HUES48 (cell line): Measurements from ENCODE around the gene CD2.

Source experiments
- H3K27ac ChIP-seq: one replicate; pipeline ENCODE4 v1.7.0; 2013; ENCODE audit warnings: low read depth, low read length, inconsistent platforms
- H3K27me3 ChIP-seq: 2 replicates; pipeline ENCODE4 v1.6.1; 2013; ENCODE audit warnings: mild to moderate bottlenecking, low read length; ENCODE audit not compliant: control insufficient read depth, insufficient read depth
- H3K36me3 ChIP-seq: 2 replicates; pipeline ENCODE4 v1.6.1; 2013; ENCODE audit warnings: low read length; ENCODE audit not compliant: control insufficient read depth, insufficient read depth
- H3K4me1 ChIP-seq: 2 replicates; pipeline ENCODE4 v1.6.1; 2013; ENCODE audit warnings: mild to moderate bottlenecking, low read length; ENCODE audit not compliant: control insufficient read depth, insufficient read depth
- H3K4me3 ChIP-seq: 2 replicates; pipeline ENCODE4 v1.5.1; 2013; ENCODE audit warnings: mild to moderate bottlenecking, low read depth, low read length
- H3K9ac ChIP-seq: 2 replicates; pipeline ENCODE4 v1.6.1; 2013; ENCODE audit warnings: mild to moderate bottlenecking, low read depth, low read length, moderate library complexity
- H3K9me3 ChIP-seq: 2 replicates; pipeline ENCODE4 v1.6.1; 2013; ENCODE audit warnings: low read length; ENCODE audit not compliant: control insufficient read depth, insufficient read depth

CD2 gene

GRCh38 chr1:116808848-116809508, 54.7 kb downstream of the CD2 start:
- Histone ChIP-seq H3K4me3 (no peak overlapping the region), H3K9ac (no peak overlapping the region), H3K4me1 (peaks cover 17% of the 10 kb centered on the region), H3K9me3 (no peaks in the 10 kb centered on the region), H3K36me3 (no peaks in the 10 kb centered on the region), H3K27ac (no peak overlapping the region), H3K27me3 (no peaks in the 10 kb centered on the region)

GRCh38 chr1:116811321-116811720, 57.1 kb downstream of the CD2 start:
- Histone ChIP-seq H3K27ac (no peak overlapping the region), H3K4me3 (no peak overlapping the region), H3K9me3 (no peaks in the 10 kb centered on the region), H3K4me1 (peaks cover 17% of the 10 kb centered on the region), H3K36me3 (no peaks in the 10 kb centered on the region), H3K27me3 (no peaks in the 10 kb centered on the region), H3K9ac (no peak overlapping the region)

GRCh38 chr1:116814926-116815723, 60.9 kb downstream of the CD2 start:
- Histone ChIP-seq H3K27me3 (no peaks in the 10 kb centered on the region), H3K4me1 (no peaks in the 10 kb centered on the region), H3K36me3 (no peaks in the 10 kb centered on the region), H3K9me3 (no peaks in the 10 kb centered on the region), H3K9ac (no peak overlapping the region), H3K27ac (no peak overlapping the region), H3K4me3 (no peak overlapping the region)

GRCh38 chr1:116817582-116818064, 63.4 kb downstream of the CD2 start:
- no peaks in the 10 kb centered on the region for H3K9me3 ChIP-seq
- no peaks in the 10 kb centered on the region for H3K4me1 ChIP-seq
- H3K36me3 ChIP-seq = no peaks in the 10 kb centered on the region
- no peak overlapping the region for H3K27ac ChIP-seq
- H3K9ac ChIP-seq = no peak overlapping the region
- no peak overlapping the region for H3K4me3 ChIP-seq
- H3K27me3 ChIP-seq = no peaks in the 10 kb centered on the region
